Bronchial epithelial cell (primary cell): ENCODE measurements around the gene KLF9. TPM values are rescaled to one million over a fixed set of nuclear protein-coding genes. Genes with fewer than 3 reads are reported as not detected.
A peak's percentile ranks its signal among the peaks of the same experiment; 100 is the strongest.

Source experiments
- DNase-seq: peaks from one replicate; pipeline ENCODE4 v3.0.0-alpha.2; 2010; ENCODE audit warnings: low read depth
- FAIRE-seq: peaks from 2 replicates; lab custom pipeline; 2011; peaks lifted over from hg19 to GRCh38; lab: Jason Lieb, UNC
- H3K27me3 ChIP-seq: 2 replicates; pipeline ENCODE4 v1.5.1; 2011; ENCODE audit warnings: low read length; ENCODE audit not compliant: control insufficient read depth, insufficient read depth
- H3K36me3 ChIP-seq: 2 replicates; pipeline ENCODE4 v1.5.1; 2011; ENCODE audit warnings: low read length; ENCODE audit not compliant: control insufficient read depth, insufficient read depth
- H3K4me3 ChIP-seq: 2 replicates; pipeline ENCODE4 v1.5.1; 2011; ENCODE audit warnings: mild to moderate bottlenecking, low read depth, low read length, control low read depth
- total RNA-seq: library from RNA; depleted of rRNA; stranded (reverse); fragments of >200 nt; gene quantifications from 2 replicates; pipeline ENCODE4 v1.2.1, GENCODE V29; 2014
- TF ChIP-seq, protein P1 (sequence below): IDR thresholded peaks from 2 replicates; pipeline ENCODE4 v1.5.1; 2011; ENCODE audit warnings: mild to moderate bottlenecking, moderate library complexity, low read length, control low read depth, inconsistent platforms; ENCODE audit not compliant: insufficient read depth, severe bottlenecking

The KLF9 gene
- total RNA-seq = 41.9 and 44.0 TPM in 2 replicates

DNA sequence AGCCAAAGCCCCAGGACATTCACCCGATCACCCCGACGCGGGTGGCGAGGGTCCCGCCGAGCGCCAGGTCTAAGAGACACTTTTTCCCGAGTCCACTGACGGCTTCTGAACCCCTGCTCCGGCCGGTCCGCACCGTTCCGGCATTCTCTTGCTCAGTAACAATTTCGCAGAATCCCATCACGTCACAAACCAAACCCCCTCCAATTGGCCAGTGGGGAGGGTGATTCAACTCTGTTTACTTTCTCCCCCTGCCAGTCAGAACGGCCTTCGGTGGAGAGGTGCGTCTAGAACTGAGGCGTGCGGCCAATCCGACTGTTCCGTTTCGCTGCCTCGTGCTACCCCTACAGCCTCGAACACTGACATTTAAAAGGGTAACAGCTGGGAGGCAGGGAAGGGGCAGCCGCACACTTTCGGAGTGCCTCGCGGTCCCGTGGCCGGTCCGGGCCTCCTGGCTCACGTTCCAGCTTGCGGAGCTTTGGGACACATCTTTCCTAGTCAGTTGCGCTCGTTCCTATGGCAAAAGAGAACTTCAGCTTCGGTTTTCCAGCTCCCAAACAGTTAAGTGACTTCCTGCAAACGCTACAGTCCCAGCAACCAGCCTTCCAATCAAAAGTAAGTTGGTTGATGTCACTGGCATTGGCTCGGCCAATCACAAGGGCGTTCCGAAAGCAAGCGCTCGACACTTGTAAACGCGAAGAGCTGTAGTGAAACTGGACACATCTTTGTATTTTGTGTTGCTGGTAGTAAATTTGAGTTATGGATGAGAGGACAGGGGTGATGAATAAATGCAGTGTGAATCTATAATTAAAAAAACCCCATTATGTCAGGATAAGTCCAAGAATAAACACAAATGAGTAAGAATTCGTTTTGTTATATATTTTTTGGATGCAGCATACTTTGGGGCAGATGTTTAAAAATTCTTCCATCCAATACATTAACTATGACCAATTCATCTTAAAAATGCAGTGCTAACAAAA is at the start of gene KLF9:
KLF9 (minus strand) TSS at position 859 of the 977 bp plus-strand sequence. CDS start 1,294 bp downstream, outside the sequence.
- no peaks in the 10 kb centered on the region for H3K36me3 ChIP-seq
- TF ChIP-seq, protein P1, sequence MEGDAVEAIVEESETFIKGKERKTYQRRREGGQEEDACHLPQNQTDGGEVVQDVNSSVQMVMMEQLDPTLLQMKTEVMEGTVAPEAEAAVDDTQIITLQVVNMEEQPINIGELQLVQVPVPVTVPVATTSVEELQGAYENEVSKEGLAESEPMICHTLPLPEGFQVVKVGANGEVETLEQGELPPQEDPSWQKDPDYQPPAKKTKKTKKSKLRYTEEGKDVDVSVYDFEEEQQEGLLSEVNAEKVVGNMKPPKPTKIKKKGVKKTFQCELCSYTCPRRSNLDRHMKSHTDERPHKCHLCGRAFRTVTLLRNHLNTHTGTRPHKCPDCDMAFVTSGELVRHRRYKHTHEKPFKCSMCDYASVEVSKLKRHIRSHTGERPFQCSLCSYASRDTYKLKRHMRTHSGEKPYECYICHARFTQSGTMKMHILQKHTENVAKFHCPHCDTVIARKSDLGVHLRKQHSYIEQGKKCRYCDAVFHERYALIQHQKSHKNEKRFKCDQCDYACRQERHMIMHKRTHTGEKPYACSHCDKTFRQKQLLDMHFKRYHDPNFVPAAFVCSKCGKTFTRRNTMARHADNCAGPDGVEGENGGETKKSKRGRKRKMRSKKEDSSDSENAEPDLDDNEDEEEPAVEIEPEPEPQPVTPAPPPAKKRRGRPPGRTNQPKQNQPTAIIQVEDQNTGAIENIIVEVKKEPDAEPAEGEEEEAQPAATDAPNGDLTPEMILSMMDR = no peak
- H3K27me3 ChIP-seq = no peaks in the 10 kb centered on the region
- DNase-seq (peak; percentile 95), FAIRE-seq (peak; percentile 80)
- peak within 1 kb of the TSS; percentile 72 for H3K4me3 ChIP-seq

DNA sequence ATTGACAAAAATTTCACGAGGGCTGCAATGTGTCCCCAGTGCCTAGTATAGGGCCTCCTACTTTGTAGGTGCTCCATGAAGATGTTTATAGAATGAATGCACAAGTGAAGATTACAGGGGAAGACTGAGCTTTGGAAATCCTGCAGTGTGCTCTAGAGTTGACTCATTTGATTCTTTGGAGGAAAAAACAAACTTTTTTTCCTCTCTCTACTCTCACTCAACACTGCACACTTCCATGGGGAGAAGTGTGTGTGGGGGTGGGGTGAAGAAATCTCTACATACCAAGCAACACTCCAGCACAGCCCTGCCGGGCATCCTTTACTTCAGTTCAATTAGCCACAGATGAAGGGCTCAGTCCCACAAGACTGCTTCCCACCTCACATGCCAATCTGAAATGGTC is 49.4 kb upstream of the KLF9 start:
- Histone ChIP-seq H3K36me3 (no peaks in the 10 kb centered on the region), H3K4me3 (no peak overlapping the region), H3K27me3 (no peaks in the 10 kb centered on the region)
- no peak for DNase-seq
- no peak for FAIRE-seq
- TF ChIP-seq, protein P1 = no peak

DNA sequence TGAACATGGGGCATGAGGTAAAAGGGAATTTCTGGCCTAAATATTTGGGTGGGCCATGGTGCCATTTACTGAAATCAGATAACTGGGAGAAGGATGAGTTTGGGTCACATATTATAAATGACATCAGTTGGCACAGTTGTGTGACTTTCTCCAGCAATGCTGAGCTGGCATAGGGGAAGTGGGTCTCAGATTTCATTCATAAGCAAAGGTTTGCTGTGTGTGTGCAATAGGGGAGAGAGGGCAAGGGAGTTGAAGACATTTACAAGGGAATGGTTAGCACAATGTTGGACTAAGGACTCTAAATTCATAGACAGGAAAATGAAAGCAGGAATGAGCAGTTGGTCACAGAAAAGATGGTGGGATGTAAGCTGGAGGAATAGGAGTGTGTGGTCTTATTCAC is 47.8 kb upstream of the KLF9 start:
- TF ChIP-seq, protein P1 = no peak
- FAIRE-seq (no peak), DNase-seq (no peak)
- no peaks in the 10 kb centered on the region for H3K27me3 ChIP-seq
- H3K4me3 ChIP-seq = no peak overlapping the region
- no peaks in the 10 kb centered on the region for H3K36me3 ChIP-seq

DNA sequence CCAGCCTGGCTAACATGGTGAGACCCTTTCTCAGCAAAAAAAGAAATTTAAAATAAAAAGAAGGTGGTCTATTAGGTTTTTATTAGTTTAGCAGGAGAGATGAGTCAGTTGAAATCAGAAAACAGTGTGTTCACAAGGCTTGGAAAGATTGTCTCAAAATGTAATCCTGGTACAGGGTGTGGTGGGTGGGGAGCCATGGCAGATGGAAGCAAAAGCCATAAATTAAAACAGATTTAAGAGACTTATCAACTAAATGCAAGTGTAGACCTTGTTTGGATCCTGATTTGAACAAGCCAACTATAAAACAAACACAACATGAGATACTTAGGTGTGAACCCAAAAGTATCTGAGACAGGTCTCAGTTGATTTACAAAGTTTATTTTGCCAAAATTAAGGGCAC is 42.8 kb upstream of the KLF9 start:
- TF ChIP-seq, protein P1 = no peak
- DNase-seq (no peak), FAIRE-seq (no peak)
- no peaks in the 10 kb centered on the region for H3K27me3 ChIP-seq
- no peak overlapping the region for H3K4me3 ChIP-seq
- no peaks in the 10 kb centered on the region for H3K36me3 ChIP-seq

DNA sequence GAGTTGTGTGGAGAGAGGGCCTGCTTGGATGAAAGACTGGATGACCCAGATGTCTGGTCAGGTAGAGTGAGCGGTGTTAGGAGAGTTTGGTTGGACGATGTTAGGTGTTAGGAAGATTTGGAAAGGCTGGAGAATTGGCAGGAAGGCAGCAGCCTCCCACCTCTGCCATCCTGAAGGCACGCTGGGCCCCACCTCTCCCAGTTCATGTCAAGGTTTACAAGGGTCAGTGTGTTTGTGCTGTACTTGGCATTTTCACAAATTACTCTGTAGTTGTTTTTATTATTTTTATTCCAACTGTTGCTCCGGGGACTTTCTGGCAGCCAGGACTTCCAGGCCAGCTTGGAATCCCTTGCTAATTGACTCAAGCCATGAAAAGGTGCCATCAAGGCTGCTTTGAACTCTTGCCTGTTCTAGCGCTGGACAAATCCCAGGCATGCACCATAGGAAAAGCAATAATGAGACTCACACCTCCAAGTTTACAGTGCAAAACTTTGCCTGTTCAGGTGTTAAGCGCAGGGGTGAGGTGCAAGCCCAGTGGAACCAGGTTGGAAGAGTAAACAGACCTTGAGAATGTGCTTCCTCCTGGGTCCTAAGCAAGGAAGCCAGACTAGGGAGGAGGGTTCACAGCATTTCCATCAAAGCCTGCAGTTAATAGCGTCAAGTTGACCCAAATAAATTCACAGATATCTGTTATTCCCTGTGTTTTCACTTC is 41.7 kb upstream of the KLF9 start:
- FAIRE-seq (no peak), DNase-seq (no peak)
- Histone ChIP-seq H3K4me3 (no peak overlapping the region), H3K36me3 (no peaks in the 10 kb centered on the region), H3K27me3 (no peaks in the 10 kb centered on the region)
- TF ChIP-seq, protein P1 = no peak
